ENCODE measurements around the gene GNG13.

GNG13 gene

GRCh38 chr16:770411-770810 lies 30.1 kb downstream of the GNG13 start:
- no peaks in the 10 kb centered on the region for H3K27me3 Mint-ChIP-seq
- no peak overlapping the region for H3K4me3 Mint-ChIP-seq
- H3K36me3 Mint-ChIP-seq = no peaks in the 10 kb centered on the region
- no peaks in the 10 kb centered on the region for H3K9me3 Mint-ChIP-seq (ENCODE audit: low read depth)
- H3K27ac Mint-ChIP-seq = no peak overlapping the region
- H3K4me1 Mint-ChIP-seq (ENCODE audit: low read depth) = no peaks in the 10 kb centered on the region

DNA sequence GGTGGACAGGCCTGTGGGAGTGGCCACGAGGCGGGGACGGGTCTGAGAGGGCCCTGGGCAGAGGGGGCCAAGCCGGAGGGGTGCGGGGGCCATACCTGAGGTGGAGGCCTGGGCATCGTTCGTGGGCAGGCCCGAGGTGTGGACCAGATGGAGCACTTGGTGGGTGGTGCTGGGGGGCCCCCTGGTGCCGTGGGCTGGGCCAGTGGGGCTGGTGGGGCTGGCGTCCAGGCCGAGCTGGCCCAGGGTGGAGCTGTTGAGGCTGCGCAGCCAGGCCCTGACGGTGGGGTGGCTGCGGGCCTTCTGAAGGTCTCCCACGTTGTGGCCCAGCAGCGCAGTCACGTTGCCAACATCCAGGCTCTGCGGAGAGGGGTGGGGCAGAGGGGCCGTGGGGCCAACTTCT lies 30.6 kb downstream of the GNG13 start:
- H3K27ac Mint-ChIP-seq = no peak overlapping the region
- no peaks in the 10 kb centered on the region for H3K4me1 Mint-ChIP-seq (ENCODE audit: low read depth)
- no peaks in the 10 kb centered on the region for H3K27me3 Mint-ChIP-seq
- H3K36me3 Mint-ChIP-seq = no peaks in the 10 kb centered on the region
- H3K4me3 Mint-ChIP-seq = no peak overlapping the region
- no peaks in the 10 kb centered on the region for H3K9me3 Mint-ChIP-seq (ENCODE audit: low read depth)

DNA sequence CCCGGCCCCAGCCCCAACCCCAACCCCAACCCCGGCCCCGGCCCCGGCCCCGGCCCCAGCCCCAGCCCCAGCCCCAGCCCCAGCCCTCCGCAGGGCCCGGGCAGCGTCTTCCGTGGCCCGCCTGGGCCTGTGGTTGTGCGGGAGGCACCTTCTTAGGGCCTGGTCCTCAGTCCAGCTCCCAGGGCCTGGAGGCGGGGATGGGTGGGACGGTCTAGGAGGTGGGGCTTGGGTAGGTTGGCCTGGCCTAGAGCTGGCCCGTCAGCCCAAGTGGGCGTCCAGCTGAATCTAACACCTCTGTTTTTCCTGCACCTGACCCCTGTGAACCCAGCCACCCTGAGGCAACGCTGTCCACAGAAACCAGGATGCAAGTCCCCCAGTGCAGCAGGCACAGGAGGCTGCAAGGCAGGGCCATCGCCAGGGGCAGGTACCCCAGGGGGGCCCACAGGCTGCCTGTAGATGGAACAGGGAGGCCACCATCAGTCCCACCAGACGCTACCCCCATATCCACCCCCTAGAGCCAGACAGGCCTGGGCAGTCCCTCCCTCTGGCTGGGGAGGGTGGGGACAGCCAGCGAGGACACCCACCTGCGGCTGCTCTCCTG lies 31.2 kb downstream of the GNG13 start:
- H3K9me3 Mint-ChIP-seq (ENCODE audit: low read depth) = no peaks in the 10 kb centered on the region
- H3K4me3 Mint-ChIP-seq = no peak overlapping the region
- H3K4me1 Mint-ChIP-seq (ENCODE audit: low read depth) = no peaks in the 10 kb centered on the region
- no peaks in the 10 kb centered on the region for H3K36me3 Mint-ChIP-seq
- no peaks in the 10 kb centered on the region for H3K27me3 Mint-ChIP-seq
- H3K27ac Mint-ChIP-seq = no peak overlapping the region

DNA sequence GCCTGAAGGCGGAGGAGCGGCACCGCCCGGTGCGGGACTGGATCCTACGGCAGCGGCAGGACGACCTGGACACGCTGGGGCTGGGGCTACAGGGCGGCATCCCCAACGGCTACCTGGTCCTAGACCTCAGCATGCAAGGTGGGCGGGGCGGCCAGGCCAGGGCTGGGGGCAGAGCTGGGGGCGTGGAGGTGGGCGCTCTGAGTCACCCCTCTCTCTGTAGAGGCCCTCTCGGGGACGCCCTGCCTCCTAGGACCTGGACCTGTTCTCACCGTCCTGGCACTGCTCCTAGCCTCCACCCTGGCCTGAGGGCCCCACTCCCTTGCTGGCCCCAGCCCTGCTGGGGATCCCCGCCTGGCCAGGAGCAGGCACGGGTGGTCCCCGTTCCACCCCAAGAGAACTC lies 32.1 kb downstream of the GNG13 start:
- no peak overlapping the region for H3K4me3 Mint-ChIP-seq
- H3K9me3 Mint-ChIP-seq (ENCODE audit: low read depth) = no peaks in the 10 kb centered on the region
- H3K27me3 Mint-ChIP-seq = no peaks in the 10 kb centered on the region

GRCh38 chr16:767743-768235 lies 32.7 kb downstream of the GNG13 start:
- H3K36me3 Mint-ChIP-seq = no peaks in the 10 kb centered on the region
- no peak overlapping the region for H3K4me3 Mint-ChIP-seq
- no peak overlapping the region for H3K27ac Mint-ChIP-seq
- H3K9me3 Mint-ChIP-seq (ENCODE audit: low read depth) = no peaks in the 10 kb centered on the region
- no peaks in the 10 kb centered on the region for H3K27me3 Mint-ChIP-seq
- H3K4me1 Mint-ChIP-seq (ENCODE audit: low read depth) = no peaks in the 10 kb centered on the region

More for the DNA sequence above, 32.1 kb downstream of the GNG13 start:
- Mint-ChIP-seq H3K36me3 (no peaks in the 10 kb centered on the region), H3K4me1 (ENCODE audit: low read depth) (no peaks in the 10 kb centered on the region), H3K27ac (no peak overlapping the region)

DNA sequence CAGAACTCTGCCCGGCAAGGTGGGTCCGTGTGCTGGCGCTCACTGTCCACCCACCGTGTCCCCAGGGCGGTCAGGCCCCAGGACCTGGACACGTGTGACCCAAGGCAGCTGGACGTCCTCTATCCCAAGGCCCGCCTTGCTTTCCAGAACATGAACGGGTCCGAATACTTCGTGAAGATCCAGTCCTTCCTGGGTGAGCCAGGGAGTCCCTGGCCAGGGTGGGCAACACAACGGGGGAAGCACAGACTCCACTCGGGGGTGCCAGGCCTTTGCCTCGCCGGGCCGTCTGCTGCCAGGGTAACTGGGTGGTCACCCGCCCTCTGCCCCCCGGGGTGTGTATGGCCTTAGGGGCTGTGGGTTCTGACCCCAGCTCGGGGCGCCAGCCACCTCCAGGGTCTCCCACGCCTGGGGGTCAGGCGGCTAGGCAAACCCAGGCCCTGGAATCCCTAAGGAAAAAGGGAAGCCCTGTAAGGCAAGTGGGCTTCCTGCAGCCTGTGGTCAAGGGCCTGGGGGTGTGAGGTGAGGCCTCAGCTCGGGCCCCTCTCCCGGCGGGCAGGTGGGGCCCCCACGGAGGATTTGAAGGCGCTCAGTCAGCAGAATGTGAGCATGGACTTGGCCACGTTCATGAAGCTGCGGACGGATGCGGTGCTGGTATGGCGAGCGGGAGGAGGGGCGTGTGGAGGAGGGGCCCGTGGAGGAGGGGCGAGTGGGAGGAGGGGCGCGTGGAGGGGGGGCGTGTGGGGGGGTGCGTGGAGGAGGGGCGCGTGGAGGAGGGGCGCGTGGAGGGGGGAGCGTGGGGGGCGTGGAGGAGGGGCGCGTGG lies 33.5 kb downstream of the GNG13 start:
- no peaks in the 10 kb centered on the region for H3K4me1 Mint-ChIP-seq (ENCODE audit: low read depth)
- H3K27ac Mint-ChIP-seq = no peak overlapping the region
- H3K36me3 Mint-ChIP-seq = no peaks in the 10 kb centered on the region
- no peaks in the 10 kb centered on the region for H3K9me3 Mint-ChIP-seq (ENCODE audit: low read depth)
- no peak overlapping the region for H3K4me3 Mint-ChIP-seq
- H3K27me3 Mint-ChIP-seq = no peaks in the 10 kb centered on the region

GRCh38 chr16:766008-766819 lies 34.3 kb downstream of the GNG13 start:
- no peak overlapping the region for H3K4me3 Mint-ChIP-seq
- H3K27me3 Mint-ChIP-seq = no peaks in the 10 kb centered on the region
- no peaks in the 10 kb centered on the region for H3K4me1 Mint-ChIP-seq (ENCODE audit: low read depth)
- H3K36me3 Mint-ChIP-seq = no peaks in the 10 kb centered on the region
- H3K27ac Mint-ChIP-seq = no peak overlapping the region
- H3K9me3 Mint-ChIP-seq (ENCODE audit: low read depth) = no peaks in the 10 kb centered on the region

GRCh38 chr16:765488-765865 lies 35.1 kb downstream of the GNG13 start:
- Mint-ChIP-seq H3K27me3 (no peaks in the 10 kb centered on the region), H3K9me3 (ENCODE audit: low read depth) (no peaks in the 10 kb centered on the region), H3K27ac (no peak overlapping the region), H3K36me3 (no peaks in the 10 kb centered on the region), H3K4me1 (ENCODE audit: low read depth) (no peaks in the 10 kb centered on the region), H3K4me3 (no peak overlapping the region)

DNA sequence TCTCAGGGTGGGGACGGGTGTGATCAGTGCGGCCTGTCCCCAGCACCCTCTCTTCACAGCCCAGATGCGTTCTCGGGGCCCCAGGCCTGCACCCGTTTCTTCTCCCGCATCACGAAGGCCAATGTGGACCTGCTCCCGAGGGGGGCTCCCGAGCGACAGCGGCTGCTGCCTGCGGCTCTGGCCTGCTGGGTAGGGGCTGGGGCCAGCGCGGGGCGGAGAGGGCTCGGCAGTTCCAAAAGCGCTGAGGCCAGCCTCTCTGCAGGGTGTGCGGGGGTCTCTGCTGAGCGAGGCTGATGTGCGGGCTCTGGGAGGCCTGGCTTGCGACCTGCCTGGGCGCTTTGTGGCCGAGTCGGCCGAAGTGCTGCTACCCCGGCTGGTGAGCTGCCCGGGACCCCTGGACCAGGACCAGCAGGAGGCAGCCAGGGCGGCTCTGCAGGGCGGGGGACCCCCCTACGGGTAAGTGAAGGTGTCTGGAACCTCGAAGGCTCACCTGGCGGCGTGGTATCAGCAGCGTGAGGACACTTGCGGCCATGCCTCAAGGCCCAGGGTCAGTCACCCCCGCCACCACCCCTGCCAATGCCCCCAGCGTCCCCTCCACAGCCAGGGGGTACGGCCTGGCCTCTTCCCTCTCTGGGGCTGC lies 35.6 kb downstream of the GNG13 start:
- Mint-ChIP-seq H3K27ac (no peak overlapping the region), H3K36me3 (no peaks in the 10 kb centered on the region), H3K4me1 (ENCODE audit: low read depth) (no peaks in the 10 kb centered on the region), H3K9me3 (ENCODE audit: low read depth) (no peaks in the 10 kb centered on the region), H3K27me3 (no peaks in the 10 kb centered on the region), H3K4me3 (no peak overlapping the region)

GRCh38 chr16:764184-764750 lies 36.3 kb downstream of the GNG13 start:
- Mint-ChIP-seq H3K4me3 (no peak overlapping the region), H3K27ac (no peak overlapping the region), H3K4me1 (ENCODE audit: low read depth) (no peaks in the 10 kb centered on the region), H3K9me3 (ENCODE audit: low read depth) (no peaks in the 10 kb centered on the region), H3K27me3 (peaks cover 2% of the 10 kb centered on the region), H3K36me3 (no peaks in the 10 kb centered on the region)

GRCh38 chr16:763369-764183 lies 37.0 kb downstream of the GNG13 start:
- no peaks in the 10 kb centered on the region for H3K4me1 Mint-ChIP-seq (ENCODE audit: low read depth)
- H3K4me3 Mint-ChIP-seq = no peak overlapping the region
- no peaks in the 10 kb centered on the region for H3K9me3 Mint-ChIP-seq (ENCODE audit: low read depth)
- H3K27ac Mint-ChIP-seq = no peak overlapping the region
- H3K27me3 Mint-ChIP-seq = peaks cover 2% of the 10 kb centered on the region
- H3K36me3 Mint-ChIP-seq = no peaks in the 10 kb centered on the region

- no peaks in the 10 kb centered on the region for H3K36me3 Mint-ChIP-seq
- H3K4me3 Mint-ChIP-seq = no peak overlapping the region
- peaks cover 3% of the 10 kb centered on the region for H3K27me3 Mint-ChIP-seq
- no peaks in the 10 kb centered on the region for H3K9me3 Mint-ChIP-seq (ENCODE audit: low read depth)
- no peaks in the 10 kb centered on the region for H3K4me1 Mint-ChIP-seq (ENCODE audit: low read depth)
- H3K27ac Mint-ChIP-seq = no peak overlapping the region
These were observed 37.8 kb downstream of the GNG13 start for GRCh38 chr16:762595-763268.

- peaks cover 6% of the 10 kb centered on the region for H3K27me3 Mint-ChIP-seq
- no peaks in the 10 kb centered on the region for H3K4me1 Mint-ChIP-seq (ENCODE audit: low read depth)
- H3K27ac Mint-ChIP-seq = no peak overlapping the region
- H3K4me3 Mint-ChIP-seq = no peak overlapping the region
- H3K36me3 Mint-ChIP-seq = no peaks in the 10 kb centered on the region
- no peaks in the 10 kb centered on the region for H3K9me3 Mint-ChIP-seq (ENCODE audit: low read depth)
These were observed 38.7 kb downstream of the GNG13 start for GRCh38 chr16:761625-762513.

Data from activated naive CD8-positive, alpha-beta T cell (primary cell).